Stimulated activated effector memory CD8-positive, alpha-beta T cell treated with anti-CD3 and anti-CD28 coated beads, Interleukin-12 subunit alpha, Interleukin-12 subunit beta, amount 100 ng/mL, for 72 hours (primary cell): Measurements from ENCODE around the gene SLC17A9.

Source experiments
- ATAC-seq: fragments of 150-1000 bp; cut with Tn5 transposase; 2 replicates; pipeline ENCODE4 v1.10.0; 2021
- DNase-seq, 2 donors: peaks; one replicate each; pipeline ENCODE4 v3.0.0; 2021 to 2022; ENCODE audit warnings: low spot score in 2 of 2
- H3K27ac Mint-ChIP-seq: one replicate; pipeline ENCODE4 v1.8.0; 2022; ENCODE audit warnings: mild to moderate bottlenecking, mixed read lengths
- H3K36me3 Mint-ChIP-seq: one replicate; pipeline ENCODE4 v1.8.0; 2022; ENCODE audit warnings: mild to moderate bottlenecking, mixed read lengths
- H3K4me1 Mint-ChIP-seq: one replicate; pipeline ENCODE4 v1.8.0; 2022; ENCODE audit warnings: mixed read lengths
- H3K4me3 Mint-ChIP-seq: one replicate; pipeline ENCODE4 v1.8.0; 2022; ENCODE audit warnings: mild to moderate bottlenecking, mixed read lengths
- H3K9me3 Mint-ChIP-seq: one replicate; pipeline ENCODE4 v1.8.0; 2022; ENCODE audit warnings: mixed read lengths

SLC17A9 gene

GRCh38 chr20:62985444-62985778 is 32.9 kb downstream of the SLC17A9 start:
- Mint-ChIP-seq H3K27ac (peak overlapping the region; percentile 80), H3K4me1 (peaks cover 35% of the 10 kb centered on the region), H3K36me3 (peaks cover 13% of the 10 kb centered on the region), H3K9me3 (no peaks in the 10 kb centered on the region), H3K4me3 (no peak overlapping the region)
- ATAC-seq, result no peak
- no peak for DNase-seq

GRCh38 chr20:62986257-62986800 is 33.8 kb downstream of the SLC17A9 start:
- ATAC-seq, result no peak
- H3K27ac Mint-ChIP-seq, result peak overlapping the region; percentile 80
- no peaks in the 10 kb centered on the region for H3K9me3 Mint-ChIP-seq
- H3K4me3 Mint-ChIP-seq, result no peak overlapping the region
- peaks cover 29% of the 10 kb centered on the region for H3K4me1 Mint-ChIP-seq
- H3K36me3 Mint-ChIP-seq, result peaks cover 13% of the 10 kb centered on the region
- no peak for DNase-seq

DNA sequence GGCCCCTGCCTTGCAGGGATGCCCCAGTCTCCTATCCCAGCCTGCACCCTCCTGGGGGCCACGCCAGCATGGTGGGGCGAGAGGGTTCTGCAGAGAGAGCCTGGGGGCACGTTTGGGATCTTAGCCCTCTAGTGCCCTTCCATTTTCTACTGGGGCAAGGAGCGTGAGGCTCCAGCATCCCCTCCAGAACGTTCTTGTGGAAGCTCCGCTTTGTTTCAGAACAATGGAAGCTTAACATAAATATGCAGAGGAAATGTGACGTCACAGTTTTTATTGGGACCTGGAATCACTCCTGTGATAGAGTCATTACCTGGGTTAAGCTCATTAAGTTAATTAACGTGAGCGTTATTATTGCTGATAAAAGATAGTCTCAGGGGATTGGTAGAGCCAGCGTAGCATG is 34.6 kb downstream of the SLC17A9 start:
- H3K27ac Mint-ChIP-seq, result no peak overlapping the region
- DNase-seq (no peak), ATAC-seq (no peak)
- H3K36me3 Mint-ChIP-seq, result peaks cover 13% of the 10 kb centered on the region
- H3K4me3 Mint-ChIP-seq, result no peak overlapping the region
- H3K9me3 Mint-ChIP-seq, result no peaks in the 10 kb centered on the region
- H3K4me1 Mint-ChIP-seq, result peaks cover 21% of the 10 kb centered on the region

- DNase-seq, result no peak
- Mint-ChIP-seq H3K9me3 (no peaks in the 10 kb centered on the region), H3K4me3 (peak overlapping the region; percentile 55), H3K4me1 (peaks cover 15% of the 10 kb centered on the region), H3K27ac (peak overlapping the region; percentile 45), H3K36me3 (peaks cover 13% of the 10 kb centered on the region)
- peak; percentile 45 for ATAC-seq
Observed at GRCh38 chr20:62989201-62989601, 36.7 kb downstream of the SLC17A9 start.

- Mint-ChIP-seq H3K36me3 (peaks cover 13% of the 10 kb centered on the region), H3K4me1 (peaks cover 15% of the 10 kb centered on the region), H3K4me3 (no peak overlapping the region), H3K27ac (no peak overlapping the region), H3K9me3 (no peaks in the 10 kb centered on the region)
- DNase-seq (no peak), ATAC-seq (no peak)
Observed at GRCh38 chr20:62990306-62990825, 37.9 kb downstream of the SLC17A9 start.

DNA sequence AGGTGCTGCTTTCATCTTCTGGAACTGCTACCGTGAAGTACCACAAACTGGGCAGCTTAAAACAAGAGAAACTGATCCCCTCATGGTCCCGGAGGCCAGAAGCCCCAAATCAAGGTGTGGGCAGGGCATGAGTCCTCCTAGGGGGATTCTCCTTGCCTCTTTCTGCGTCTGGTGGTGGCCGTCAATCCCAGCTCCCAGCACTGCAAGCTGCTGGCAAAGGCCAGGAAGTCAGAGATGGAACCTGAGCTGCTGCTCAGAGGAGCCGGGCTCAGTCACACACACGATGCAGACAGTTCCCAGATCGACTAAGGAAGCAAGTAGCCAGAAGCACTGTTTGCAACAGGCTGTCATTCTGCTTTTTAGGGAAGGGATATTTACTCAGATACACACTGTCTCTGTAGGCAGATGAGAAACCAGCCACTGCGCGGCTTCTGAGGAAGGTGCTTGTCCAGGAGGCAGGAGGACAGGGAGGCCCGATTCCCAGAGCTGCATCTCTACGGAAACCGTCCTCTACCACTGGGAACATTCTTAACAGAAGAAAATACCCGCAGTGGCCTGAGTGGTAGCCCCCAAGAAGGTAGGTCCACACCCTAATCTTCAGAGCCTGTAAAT is 38.8 kb downstream of the SLC17A9 start:
- no peak overlapping the region for H3K27ac Mint-ChIP-seq
- peaks cover 7% of the 10 kb centered on the region for H3K36me3 Mint-ChIP-seq
- no peak overlapping the region for H3K4me3 Mint-ChIP-seq
- peaks cover 9% of the 10 kb centered on the region for H3K4me1 Mint-ChIP-seq
- ATAC-seq, result no peak
- DNase-seq, result no peak
- H3K9me3 Mint-ChIP-seq, result no peaks in the 10 kb centered on the region

GRCh38 chr20:62991863-62992262 is 39.4 kb downstream of the SLC17A9 start:
- H3K36me3 Mint-ChIP-seq, result peaks cover 2% of the 10 kb centered on the region
- ATAC-seq (no peak), DNase-seq (no peak)
- no peak overlapping the region for H3K4me3 Mint-ChIP-seq
- no peak overlapping the region for H3K27ac Mint-ChIP-seq
- peaks cover 9% of the 10 kb centered on the region for H3K4me1 Mint-ChIP-seq
- H3K9me3 Mint-ChIP-seq, result no peaks in the 10 kb centered on the region

DNA sequence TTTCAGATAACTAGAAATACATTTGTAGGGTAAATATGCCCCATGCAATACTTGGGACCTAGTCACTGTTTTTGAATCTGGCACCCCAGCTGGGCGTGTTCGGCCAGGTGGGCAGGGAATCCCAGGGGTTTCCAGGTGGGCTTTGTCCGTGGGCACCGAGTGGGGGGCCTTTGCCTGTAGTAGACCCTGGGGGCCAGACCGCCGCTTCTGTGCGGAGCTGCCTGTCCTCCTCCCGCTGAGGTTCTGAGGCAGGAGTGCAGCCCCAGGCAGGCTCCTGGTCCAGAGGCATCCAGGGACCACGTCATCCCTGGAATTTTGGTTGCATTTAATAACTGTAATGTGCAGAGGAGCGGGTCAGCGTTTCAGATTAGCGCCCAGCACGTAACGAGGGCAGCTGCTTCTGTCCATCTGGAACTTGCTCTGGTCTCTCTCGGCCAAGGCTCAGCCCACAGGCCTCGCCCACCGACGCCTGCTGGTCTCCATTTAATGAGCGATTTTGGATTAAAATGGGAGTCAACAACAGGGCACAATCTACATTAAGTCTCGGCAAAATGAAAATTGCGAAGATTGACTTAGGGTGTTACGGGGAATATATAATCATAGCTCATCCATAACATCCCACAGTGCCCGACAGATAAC is 41.5 kb downstream of the SLC17A9 start:
- Mint-ChIP-seq H3K9me3 (no peaks in the 10 kb centered on the region), H3K36me3 (no peaks in the 10 kb centered on the region), H3K4me3 (no peak overlapping the region), H3K27ac (no peak overlapping the region), H3K4me1 (peaks cover 18% of the 10 kb centered on the region)
- no peak for DNase-seq
- no peak for ATAC-seq

DNA sequence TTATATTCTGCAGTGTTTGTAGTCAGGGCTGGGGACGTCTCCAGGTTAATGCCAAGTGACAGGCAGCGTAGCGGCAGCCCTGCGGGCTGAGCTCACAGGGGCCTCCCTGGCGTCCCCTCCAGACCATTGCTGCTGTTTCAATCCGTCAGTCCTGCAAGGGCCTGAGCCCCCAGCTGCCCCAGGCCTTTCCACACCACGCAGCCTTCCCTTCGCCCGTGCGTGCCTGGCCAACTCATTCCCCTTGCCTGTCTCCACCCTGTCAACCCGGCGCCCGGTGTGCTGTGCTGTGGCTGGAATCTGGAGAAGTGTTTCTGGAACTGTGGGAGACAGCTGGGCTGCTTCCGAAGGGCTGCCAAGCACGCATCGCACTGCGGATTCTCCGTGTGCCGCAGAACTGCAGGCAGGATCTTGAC is 42.4 kb downstream of the SLC17A9 start:
- H3K27ac Mint-ChIP-seq, result no peak overlapping the region
- no peaks in the 10 kb centered on the region for H3K36me3 Mint-ChIP-seq
- H3K4me3 Mint-ChIP-seq, result no peak overlapping the region
- H3K4me1 Mint-ChIP-seq, result peaks cover 11% of the 10 kb centered on the region
- no peak for DNase-seq
- H3K9me3 Mint-ChIP-seq, result no peaks in the 10 kb centered on the region
- ATAC-seq, result no peak

- H3K4me1 Mint-ChIP-seq, result peaks cover 11% of the 10 kb centered on the region
- H3K4me3 Mint-ChIP-seq, result no peak overlapping the region
- H3K9me3 Mint-ChIP-seq, result no peaks in the 10 kb centered on the region
- no peak overlapping the region for H3K27ac Mint-ChIP-seq
- ATAC-seq (no peak), DNase-seq (no peak)
- H3K36me3 Mint-ChIP-seq, result no peaks in the 10 kb centered on the region
Observed at GRCh38 chr20:62995481-62995880, 43.0 kb downstream of the SLC17A9 start.

- no peaks in the 10 kb centered on the region for H3K9me3 Mint-ChIP-seq
- DNase-seq, result no peak
- no peak overlapping the region for H3K4me3 Mint-ChIP-seq
- H3K4me1 Mint-ChIP-seq, result peaks cover 11% of the 10 kb centered on the region
- no peaks in the 10 kb centered on the region for H3K36me3 Mint-ChIP-seq
- no peak overlapping the region for H3K27ac Mint-ChIP-seq
- no peak for ATAC-seq
Observed at GRCh38 chr20:62995898-62996595, 43.5 kb downstream of the SLC17A9 start.

DNA sequence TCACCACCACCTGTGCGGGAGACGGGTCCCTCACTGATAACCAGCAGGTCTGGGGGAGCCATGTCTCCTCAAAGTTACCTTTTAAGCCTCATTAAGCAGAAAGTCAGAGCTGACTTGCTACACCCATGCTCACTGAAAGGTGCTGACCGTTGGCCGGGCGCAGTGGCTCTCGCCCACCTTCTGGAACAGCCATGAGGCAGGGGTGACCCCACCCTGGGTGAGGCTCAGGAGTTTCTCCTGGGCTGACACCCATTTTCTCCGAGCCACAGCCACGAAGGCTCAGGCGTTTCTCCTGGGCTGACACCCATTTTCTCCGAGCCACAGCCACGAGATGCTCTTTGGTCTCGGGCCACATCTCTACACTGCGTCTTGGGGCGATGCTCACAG is 44.1 kb downstream of the SLC17A9 start:
- Mint-ChIP-seq H3K27ac (no peak overlapping the region), H3K4me3 (no peak overlapping the region), H3K36me3 (no peaks in the 10 kb centered on the region), H3K4me1 (peaks cover 11% of the 10 kb centered on the region), H3K9me3 (no peaks in the 10 kb centered on the region)
- no peak for DNase-seq
- ATAC-seq, result no peak

GRCh38 chr20:62997417-62998035 is 45.0 kb downstream of the SLC17A9 start:
- DNase-seq (no peak), ATAC-seq (no peak)
- Mint-ChIP-seq H3K4me3 (no peak overlapping the region), H3K27ac (no peak overlapping the region), H3K9me3 (no peaks in the 10 kb centered on the region), H3K4me1 (peaks cover 11% of the 10 kb centered on the region), H3K36me3 (no peaks in the 10 kb centered on the region)

DNA sequence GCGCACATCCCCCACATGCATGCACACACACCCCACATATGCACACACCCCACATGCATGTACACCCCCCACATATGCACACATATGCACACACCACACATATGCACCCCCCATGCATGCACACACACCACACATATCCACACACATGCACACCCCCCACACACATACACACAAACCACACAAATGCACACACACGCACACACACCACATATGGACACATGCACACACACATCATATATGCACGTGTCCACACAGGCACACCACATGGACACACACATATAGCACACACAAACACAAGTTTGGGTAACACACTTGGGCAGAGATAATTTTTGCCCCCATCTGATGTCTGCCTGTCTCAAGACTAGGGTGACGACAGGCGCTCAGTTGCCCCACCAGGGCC is 45.9 kb downstream of the SLC17A9 start:
- Mint-ChIP-seq H3K36me3 (no peaks in the 10 kb centered on the region), H3K4me3 (no peak overlapping the region), H3K27ac (no peak overlapping the region), H3K9me3 (no peaks in the 10 kb centered on the region), H3K4me1 (peaks cover 12% of the 10 kb centered on the region)
- DNase-seq (no peak), ATAC-seq (no peak)

- ATAC-seq, result peak; percentile 33
- H3K4me1 Mint-ChIP-seq, result peaks cover 17% of the 10 kb centered on the region
- no peak overlapping the region for H3K4me3 Mint-ChIP-seq
- H3K27ac Mint-ChIP-seq, result no peak overlapping the region
- H3K9me3 Mint-ChIP-seq, result no peaks in the 10 kb centered on the region
- no peak for DNase-seq
- H3K36me3 Mint-ChIP-seq, result no peaks in the 10 kb centered on the region
Observed at GRCh38 chr20:62999580-62999979, 47.1 kb downstream of the SLC17A9 start.
